ENCODE results near the gene CAMSAP1.

- TF ChIP-seq POLR2AphosphoS5 (IDR thresholded peaks at IDR 0.05) (no peak), CTCF (IDR thresholded peaks at IDR 0.05; ENCODE audit: poor library complexity, severe bottlenecking) (no peak), TAF1 (IDR thresholded peaks at IDR 0.05; ENCODE audit: low read depth) (no peak), RAD21 (conservative IDR thresholded peaks at IDR 0.05) (no peak), SMC3 (conservative IDR thresholded peaks at IDR 0.05; ENCODE audit: poor library complexity) (no peak), REST (IDR thresholded peaks at IDR 0.05; ENCODE audit: borderline replicate concordance) (no peak), EZH2 (IDR thresholded peaks at IDR 0.05; ENCODE audit: borderline replicate concordance, insufficient read depth, low read length, poor library complexity, severe bottlenecking) (no peak)
These were observed 19.7 kb downstream of the CAMSAP1 start for GRCh38 chr9:135887585-135888050.

Data from neural cell (in vitro differentiated cells).